Measurements from ENCODE around the gene PCK1. TPM values are rescaled to one million over a fixed set of nuclear protein-coding genes. Genes with fewer than 3 reads are reported as not detected.
A peak's percentile ranks its signal among the peaks of the same experiment; 100 is the strongest.

PCK1 gene
- total and polyA plus RNA-seq, 2 of the 13 experiments (the other 11 are each of a cell fraction or from before 2014, with no cell fraction given) = 6.5 to 12.6 TPM

DNA sequence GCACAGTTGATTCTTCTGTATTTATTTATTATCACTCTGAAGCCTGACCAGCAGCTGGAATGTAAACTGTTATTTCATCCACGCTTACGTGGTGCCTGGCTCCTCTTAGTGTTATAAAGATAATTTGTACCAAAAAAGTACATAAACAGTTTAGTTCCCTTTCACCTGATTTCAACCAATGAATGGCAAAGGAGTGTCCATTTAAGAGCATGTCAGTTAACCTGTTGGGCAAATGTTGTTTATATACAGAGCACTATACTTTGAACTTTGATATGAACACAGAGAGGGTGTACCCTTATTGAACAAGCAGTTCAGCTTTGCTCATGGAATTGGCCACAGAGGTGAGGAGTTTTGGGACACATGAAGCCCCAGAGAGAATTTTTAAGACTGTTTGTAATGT, 28.8 kb upstream of the PCK1 start (continued):
- TF ChIP-seq CREM (IDR thresholded peaks at IDR 0.05) (peak; percentile 40; the same call in 1 of the 2 replicates), CREM (CRISPR knock-in tag; IDR thresholded peaks at IDR 0.05) (no peak), ZNF510 (CRISPR knock-in tag; IDR thresholded peaks at IDR 0.05; ENCODE audit: low read depth) (no peak), NFE2 (CRISPR knock-in tag; IDR thresholded peaks at IDR 0.05) (no peak), ZEB1 (IDR thresholded peaks at IDR 0.05; ENCODE audit: insufficient replicate concordance, low read depth) (peak; percentile 44), TEAD3 (CRISPR knock-in tag; optimal IDR thresholded peaks at IDR 0.05; ENCODE audit: borderline replicate concordance) (peak; percentile 56), GRHL1 (CRISPR knock-in tag; conservative IDR thresholded peaks at IDR 0.05) (no peak), HBP1 (CRISPR knock-in tag; IDR thresholded peaks at IDR 0.05; ENCODE audit: low read depth) (peak; percentile 47; the same call in 1 of the 2 replicates), ZNF839 (CRISPR knock-in tag; IDR thresholded peaks at IDR 0.05; ENCODE audit: borderline replicate concordance) (no peak), FOXA3 (CRISPR knock-in tag; IDR thresholded peaks at IDR 0.05) (peak; percentile 71), PITX1 (CRISPR knock-in tag; IDR thresholded peaks at IDR 0.05) (peak; percentile 66), GATAD2A (CRISPR knock-in tag; IDR thresholded peaks at IDR 0.05) (peak; percentile 19; the same call in 1 of the 2 replicates), MEIS1 (CRISPR knock-in tag; IDR thresholded peaks at IDR 0.05; ENCODE audit: borderline replicate concordance) (no peak), RCOR2 (CRISPR knock-in tag; IDR thresholded peaks at IDR 0.05) (0 out of 2 replicates have a peak, but pooled peaks have one; percentile 41), BCL6 (CRISPR knock-in tag; IDR thresholded peaks at IDR 0.05) (0 out of 2 replicates have a peak, but pooled peaks have one; percentile 47), RARG (CRISPR knock-in tag; IDR thresholded peaks at IDR 0.05; ENCODE audit: low read depth) (no peak), TRIM24 (CRISPR knock-in tag; IDR thresholded peaks at IDR 0.05) (peak; percentile 57; the same call in 1 of the 2 replicates), ZNF101 (CRISPR knock-in tag; IDR thresholded peaks at IDR 0.05; ENCODE audit: borderline replicate concordance, low read depth) (no peak)
- TF ChIP-seq, protein P1, sequence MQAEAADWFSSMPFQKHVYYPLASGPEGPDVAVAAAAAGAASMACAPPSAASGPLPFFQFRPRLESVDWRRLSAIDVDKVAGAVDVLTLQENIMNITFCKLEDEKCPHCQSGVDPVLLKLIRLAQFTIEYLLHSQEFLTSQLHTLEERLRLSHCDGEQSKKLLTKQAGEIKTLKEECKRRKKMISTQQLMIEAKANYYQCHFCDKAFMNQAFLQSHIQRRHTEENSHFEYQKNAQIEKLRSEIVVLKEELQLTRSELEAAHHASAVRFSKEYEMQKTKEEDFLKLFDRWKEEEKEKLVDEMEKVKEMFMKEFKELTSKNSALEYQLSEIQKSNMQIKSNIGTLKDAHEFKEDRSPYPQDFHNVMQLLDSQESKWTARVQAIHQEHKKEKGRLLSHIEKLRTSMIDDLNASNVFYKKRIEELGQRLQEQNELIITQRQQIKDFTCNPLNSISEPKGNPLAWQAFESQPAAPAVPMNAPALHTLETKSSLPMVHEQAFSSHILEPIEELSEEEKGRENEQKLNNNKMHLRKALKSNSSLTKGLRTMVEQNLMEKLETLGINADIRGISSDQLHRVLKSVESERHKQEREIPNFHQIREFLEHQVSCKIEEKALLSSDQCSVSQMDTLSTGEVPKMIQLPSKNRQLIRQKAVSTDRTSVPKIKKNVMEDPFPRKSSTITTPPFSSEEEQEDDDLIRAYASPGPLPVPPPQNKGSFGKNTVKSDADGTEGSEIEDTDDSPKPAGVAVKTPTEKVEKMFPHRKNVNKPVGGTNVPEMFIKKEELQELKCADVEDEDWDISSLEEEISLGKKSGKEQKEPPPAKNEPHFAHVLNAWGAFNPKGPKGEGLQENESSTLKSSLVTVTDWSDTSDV (CRISPR knock-in tag; IDR thresholded peaks at IDR 0.05) = no peak
- TF ChIP-seq, protein P2, sequence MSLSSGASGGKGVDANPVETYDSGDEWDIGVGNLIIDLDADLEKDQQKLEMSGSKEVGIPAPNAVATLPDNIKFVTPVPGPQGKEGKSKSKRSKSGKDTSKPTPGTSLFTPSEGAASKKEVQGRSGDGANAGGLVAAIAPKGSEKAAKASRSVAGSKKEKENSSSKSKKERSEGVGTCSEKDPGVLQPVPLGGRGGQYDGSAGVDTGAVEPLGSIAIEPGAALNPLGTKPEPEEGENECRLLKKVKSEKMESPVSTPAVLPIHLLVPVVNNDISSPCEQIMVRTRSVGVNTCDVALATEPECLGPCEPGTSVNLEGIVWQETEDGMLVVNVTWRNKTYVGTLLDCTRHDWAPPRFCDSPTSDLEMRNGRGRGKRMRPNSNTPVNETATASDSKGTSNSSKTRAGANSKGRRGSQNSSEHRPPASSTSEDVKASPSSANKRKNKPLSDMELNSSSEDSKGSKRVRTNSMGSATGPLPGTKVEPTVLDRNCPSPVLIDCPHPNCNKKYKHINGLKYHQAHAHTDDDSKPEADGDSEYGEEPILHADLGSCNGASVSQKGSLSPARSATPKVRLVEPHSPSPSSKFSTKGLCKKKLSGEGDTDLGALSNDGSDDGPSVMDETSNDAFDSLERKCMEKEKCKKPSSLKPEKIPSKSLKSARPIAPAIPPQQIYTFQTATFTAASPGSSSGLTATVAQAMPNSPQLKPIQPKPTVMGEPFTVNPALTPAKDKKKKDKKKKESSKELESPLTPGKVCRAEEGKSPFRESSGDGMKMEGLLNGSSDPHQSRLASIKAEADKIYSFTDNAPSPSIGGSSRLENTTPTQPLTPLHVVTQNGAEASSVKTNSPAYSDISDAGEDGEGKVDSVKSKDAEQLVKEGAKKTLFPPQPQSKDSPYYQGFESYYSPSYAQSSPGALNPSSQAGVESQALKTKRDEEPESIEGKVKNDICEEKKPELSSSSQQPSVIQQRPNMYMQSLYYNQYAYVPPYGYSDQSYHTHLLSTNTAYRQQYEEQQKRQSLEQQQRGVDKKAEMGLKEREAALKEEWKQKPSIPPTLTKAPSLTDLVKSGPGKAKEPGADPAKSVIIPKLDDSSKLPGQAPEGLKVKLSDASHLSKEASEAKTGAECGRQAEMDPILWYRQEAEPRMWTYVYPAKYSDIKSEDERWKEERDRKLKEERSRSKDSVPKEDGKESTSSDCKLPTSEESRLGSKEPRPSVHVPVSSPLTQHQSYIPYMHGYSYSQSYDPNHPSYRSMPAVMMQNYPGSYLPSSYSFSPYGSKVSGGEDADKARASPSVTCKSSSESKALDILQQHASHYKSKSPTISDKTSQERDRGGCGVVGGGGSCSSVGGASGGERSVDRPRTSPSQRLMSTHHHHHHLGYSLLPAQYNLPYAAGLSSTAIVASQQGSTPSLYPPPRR (CRISPR knock-in tag; IDR thresholded peaks at IDR 0.05; ENCODE audit: borderline replicate concordance) = no peak
